Stimulated activated CD4-positive, alpha-beta T cell treated with anti-CD3 and anti-CD28 coated beads, Interleukin-4, amount 100 ng/mL, for 24 hours (primary cell): ENCODE data around the gene PPP2R2B.

Experiments
- DNase-seq: peaks from one replicate; pipeline ENCODE4 v3.0.0-alpha.2; 2020

PPP2R2B gene

GRCh38 chr5:146690880-146691355, 187.6 kb downstream of the PPP2R2B start:
- DNase-seq: no peak

GRCh38 chr5:146687630-146688029, 190.9 kb downstream of the PPP2R2B start:
- no peak for DNase-seq

GRCh38 chr5:146683861-146684260, 194.7 kb downstream of the PPP2R2B start:
- DNase-seq: no peak

GRCh38 chr5:146682899-146683532, 195.5 kb downstream of the PPP2R2B start:
- no peak for DNase-seq

GRCh38 chr5:146681585-146682105, 196.9 kb downstream of the PPP2R2B start:
- no peak for DNase-seq

- DNase-seq: no peak
Measured at GRCh38 chr5:146680846-146681584, 197.5 kb downstream of the PPP2R2B start.

- no peak for DNase-seq
Measured at GRCh38 chr5:146675636-146676035, 202.9 kb downstream of the PPP2R2B start.

- no peak for DNase-seq
Measured at GRCh38 chr5:146672866-146673265, 205.7 kb downstream of the PPP2R2B start.

GRCh38 chr5:146671561-146672295, 206.8 kb downstream of the PPP2R2B start:
- DNase-seq: no peak

- no peak for DNase-seq
Measured at GRCh38 chr5:146669656-146670055, 208.9 kb downstream of the PPP2R2B start.

- DNase-seq: no peak
Measured at GRCh38 chr5:146667633-146668272, 210.8 kb downstream of the PPP2R2B start.

GRCh38 chr5:146662229-146662628, 216.3 kb downstream of the PPP2R2B start:
- no peak for DNase-seq

- DNase-seq: no peak
Measured at GRCh38 chr5:146660376-146660960, 218.1 kb downstream of the PPP2R2B start.

GRCh38 chr5:146659961-146660360, 218.6 kb downstream of the PPP2R2B start:
- DNase-seq: no peak

- DNase-seq: no peak
Measured at GRCh38 chr5:146656703-146657102, 221.9 kb downstream of the PPP2R2B start.

- DNase-seq: no peak
Measured at GRCh38 chr5:146653560-146653959, 225.0 kb downstream of the PPP2R2B start.

- DNase-seq: no peak
Measured at GRCh38 chr5:146652547-146652946, 226.0 kb downstream of the PPP2R2B start.

GRCh38 chr5:146647656-146648199, 230.8 kb downstream of the PPP2R2B start:
- no peak for DNase-seq

- no peak for DNase-seq
Measured at GRCh38 chr5:146646441-146646840, 232.1 kb downstream of the PPP2R2B start.

GRCh38 chr5:146645342-146645741, 233.2 kb downstream of the PPP2R2B start:
- DNase-seq: no peak

- DNase-seq: no peak
Measured at GRCh38 chr5:146644831-146645230, 233.7 kb downstream of the PPP2R2B start.

GRCh38 chr5:146643776-146644175, 234.8 kb downstream of the PPP2R2B start:
- no peak for DNase-seq
